WTC11 (cell line): ENCODE measurements around the gene EZR. TPM values are rescaled to one million over a fixed set of nuclear protein-coding genes. Genes with fewer than 3 reads are reported as not detected.

Source experiments
- ATAC-seq: fragments of 200-7000 bp; cut with Tn5 transposase; 2 replicates; pipeline ENCODE4 v1.10.0; 2021; ENCODE audit warnings: mild to moderate bottlenecking, moderate library complexity
- CTCF ChIA-PET: fragments of 300-600 bp; sonication (Branson Sonifier 250); formaldehyde crosslinking; loops from one replicate; lab custom pipeline; 2021; ENCODE audit warnings: antibody characterized with exemption; lab: Charles Lee
- POLR2A ChIA-PET: fragments of 350-600 bp; sonication (Branson Sonifier 250); formaldehyde crosslinking; loops from one replicate; lab custom pipeline; 2021; ENCODE audit warnings: antibody characterized with exemption; lab: Charles Lee
- DNase-seq: peaks from one replicate; pipeline ENCODE4 v3.0.0; 2021; ENCODE audit warnings: low spot score
- H3K27ac Mint-ChIP-seq: 2 replicates; pipeline ENCODE4 v1.8.0; 2021; ENCODE audit warnings: mixed read lengths
- H3K27me3 Mint-ChIP-seq: 2 replicates; pipeline ENCODE4 v1.8.0; 2021; ENCODE audit warnings: low read depth, mild to moderate bottlenecking, moderate library complexity, mixed read lengths
- H3K36me3 Mint-ChIP-seq: 2 replicates; pipeline ENCODE4 v1.8.0; 2021; ENCODE audit warnings: mixed read lengths
- H3K4me1 Mint-ChIP-seq: 2 replicates; pipeline ENCODE4 v1.8.0; 2022; ENCODE audit warnings: mixed read lengths
- H3K4me3 Mint-ChIP-seq: 2 replicates; pipeline ENCODE4 v1.8.0; 2021; ENCODE audit warnings: mild to moderate bottlenecking, moderate library complexity, mixed read lengths
- H3K9me3 Mint-ChIP-seq: 2 replicates; pipeline ENCODE4 v1.8.0; 2021; ENCODE audit warnings: mixed read lengths
- ARID4B ChIP-seq: sonication (generic); formaldehyde crosslinking; IDR thresholded peaks from 2 replicates; pipeline ENCODE4 v1.8.0; 2023; ENCODE audit warnings: missing genetic modification reagents, mild to moderate bottlenecking, borderline replicate concordance
- ATF2 ChIP-seq: sonication (generic); formaldehyde crosslinking; IDR thresholded peaks from 2 replicates; pipeline ENCODE4 v1.8.1; 2022; ENCODE audit warnings: low read depth, missing genetic modification reagents, borderline replicate concordance
- ATF3 ChIP-seq: sonication (generic); formaldehyde crosslinking; conservative IDR thresholded peaks from 2 replicates; pipeline ENCODE4 v1.8.1; 2022; ENCODE audit warnings: mild to moderate bottlenecking, missing genetic modification reagents
- FOXP4 ChIP-seq: sonication (generic); formaldehyde crosslinking; IDR thresholded peaks from 2 replicates; pipeline ENCODE4 v1.8.0; 2022; ENCODE audit warnings: mild to moderate bottlenecking, missing genetic modification reagents
- JUN ChIP-seq: sonication (generic); formaldehyde crosslinking; IDR thresholded peaks from 2 replicates; pipeline ENCODE4 v1.8.0; 2023; ENCODE audit warnings: mild to moderate bottlenecking, missing genetic modification reagents
- MAX ChIP-seq: sonication (generic); formaldehyde crosslinking; IDR thresholded peaks from 2 replicates; pipeline ENCODE4 v1.8.0; 2022; ENCODE audit warnings: mild to moderate bottlenecking, missing genetic modification reagents
- MLX ChIP-seq: sonication (generic); formaldehyde crosslinking; IDR thresholded peaks from 2 replicates; pipeline ENCODE4 v1.8.1; 2023; ENCODE audit warnings: mild to moderate bottlenecking, missing genetic modification reagents, moderate library complexity
- NFATC4 ChIP-seq: fragments of 250-450 bp; sonication (Bioruptor Pico); IDR thresholded peaks from 2 replicates; pipeline ENCODE4 v1.9.0; 2021; ENCODE audit warnings: mild to moderate bottlenecking
- NFYB ChIP-seq: sonication (generic); formaldehyde crosslinking; conservative IDR thresholded peaks from 2 replicates; pipeline ENCODE4 v1.8.0; 2022; ENCODE audit warnings: low read depth, missing genetic modification reagents
- NR1H2 ChIP-seq: sonication (generic); formaldehyde crosslinking; IDR thresholded peaks from 2 replicates; pipeline ENCODE4 v1.9.0; 2021; ENCODE audit warnings: mild to moderate bottlenecking, moderate library complexity, missing genetic modification reagents
- NR3C1 ChIP-seq: sonication (generic); formaldehyde crosslinking; conservative IDR thresholded peaks from 2 replicates; pipeline ENCODE4 v1.8.1; 2023; ENCODE audit warnings: low read depth, mild to moderate bottlenecking, missing genetic modification reagents
- SMAD3 ChIP-seq: sonication (generic); formaldehyde crosslinking; IDR thresholded peaks from 2 replicates; pipeline ENCODE4 v1.8.0; 2022; ENCODE audit warnings: missing genetic modification reagents, mild to moderate bottlenecking, borderline replicate concordance
- SMAD4 ChIP-seq: sonication (generic); formaldehyde crosslinking; IDR thresholded peaks from 2 replicates; pipeline ENCODE4 v1.8.0; 2022; ENCODE audit warnings: mild to moderate bottlenecking, missing genetic modification reagents
- SP1 ChIP-seq: sonication (generic); formaldehyde crosslinking; conservative IDR thresholded peaks from 2 replicates; pipeline ENCODE4 v1.8.1; 2022; ENCODE audit warnings: missing genetic modification reagents
- STAT6 ChIP-seq: sonication (generic); formaldehyde crosslinking; conservative IDR thresholded peaks from 2 replicates; pipeline ENCODE4 v1.8.1; 2023; ENCODE audit warnings: mild to moderate bottlenecking, low read depth, missing genetic modification reagents, moderate library complexity
- USF1 ChIP-seq: sonication (generic); formaldehyde crosslinking; IDR thresholded peaks from 2 replicates; pipeline ENCODE4 v1.8.0; 2022; ENCODE audit warnings: mild to moderate bottlenecking, missing genetic modification reagents
- ZNF281 ChIP-seq: sonication (generic); formaldehyde crosslinking; IDR thresholded peaks from 2 replicates; pipeline ENCODE4 v1.8.0; 2023; ENCODE audit warnings: mild to moderate bottlenecking, missing genetic modification reagents
- ZNF416 ChIP-seq: fragments of 250-450 bp; sonication (Bioruptor Pico); IDR thresholded peaks from 2 replicates; pipeline ENCODE4 v1.9.0; 2021; ENCODE audit warnings: mild to moderate bottlenecking, inconsistent platforms
- total RNA-seq: library from RNA; stranded (reverse); gene quantifications from 3 replicates; pipeline ENCODE4 v1.2.3, GENCODE V29; 2021

EZR gene
- total RNA-seq, 1 experiment from 2014 or later, result 215 TPM

- Mint-ChIP-seq H3K4me1 (peaks cover 46% of the 10 kb centered on the region), H3K27me3 (no peaks in the 10 kb centered on the region), H3K4me3 (no peak overlapping the region), H3K27ac (no peak overlapping the region), H3K9me3 (no peaks in the 10 kb centered on the region), H3K36me3 (no peaks in the 10 kb centered on the region)
- ChIA-PET CTCF (no interaction called here), POLR2A (no interaction called here)
- no peak for ATAC-seq
- TF ChIP-seq STAT6 (CRISPR knock-in tag) (no peak), MAX (CRISPR knock-in tag) (no peak), NFYB (CRISPR knock-in tag) (no peak), JUN (no peak), SMAD3 (CRISPR knock-in tag) (no peak), FOXP4 (CRISPR knock-in tag) (no peak), SMAD4 (no peak), USF1 (no peak)
- DNase-seq, result no peak
Measured at GRCh38 chr6:158756126-158756525, 63.0 kb downstream of the EZR start.

- H3K27ac Mint-ChIP-seq, result no peak overlapping the region
- no peaks in the 10 kb centered on the region for H3K36me3 Mint-ChIP-seq
- H3K4me1 Mint-ChIP-seq, result peaks cover 43% of the 10 kb centered on the region
- H3K27me3 Mint-ChIP-seq, result no peaks in the 10 kb centered on the region
- no peak overlapping the region for H3K4me3 Mint-ChIP-seq
- POLR2A ChIA-PET, result interaction anchor here (0.8 kb wide), 1 partner anchor 37 kb away, joined by 3 read pairs; no protein-coding TSS in a partner anchor
- CTCF ChIA-PET, result interaction anchor here (1.6 kb wide), 1 partner anchor 37 kb away, joined by 5 read pairs; no protein-coding TSS in a partner anchor
- no peaks in the 10 kb centered on the region for H3K9me3 Mint-ChIP-seq
- DNase-seq (no peak), ATAC-seq (no peak)
- TF ChIP-seq SP1 (CRISPR knock-in tag) (no peak), ZNF281 (CRISPR knock-in tag) (no peak), ATF2 (no peak), NFATC4 (CRISPR knock-in tag) (no peak), NR1H2 (CRISPR knock-in tag) (no peak), ATF3 (CRISPR knock-in tag) (no peak), ARID4B (CRISPR knock-in tag) (no peak), NR3C1 (no peak), NFYB (CRISPR knock-in tag) (no peak), ZNF416 (CRISPR knock-in tag) (no peak), MLX (CRISPR knock-in tag) (no peak)
Measured at GRCh38 chr6:158755636-158756035, 63.5 kb downstream of the EZR start.
